Caco-2 (cell line): Measurements from ENCODE around the gene BAIAP3. TPM values are rescaled to one million over a fixed set of nuclear protein-coding genes. Genes with fewer than 3 reads are reported as not detected.

ENCODE experiments used
- BruUV-seq: library from RNA; stranded (reverse); fragments of 400-500 nt; replicated peaks from 2 replicates; lab custom pipeline; 2021; lab: Mats Ljungman, UMichigan
- CTCF ChIA-PET: fragments of 300-600 bp; sonication (Branson Sonifier 250); formaldehyde crosslinking; loops from one replicate; lab custom pipeline; 2022; ENCODE audit warnings: antibody characterized with exemption; lab: Charles Lee
- POLR2A ChIA-PET: fragments of 300-600 bp; sonication (Branson Sonifier 250); formaldehyde crosslinking; loops from one replicate; lab custom pipeline; 2022; ENCODE audit warnings: antibody characterized with exemption; lab: Charles Lee
- DNase-seq, 2 experiments: peaks; one replicate each; pipeline versions ENCODE4 v3.0.0 to v3.0.0-alpha.2; 2020 to 2022
- H3K27me3 ChIP-seq: replicated peaks from 2 replicates; pipeline ENCODE4 v1.6.0; 2011; ENCODE audit warnings: low read length; ENCODE audit not compliant: control insufficient read depth, insufficient read depth
- H3K36me3 ChIP-seq: 2 replicates; pipeline ENCODE4 v1.5.1; 2011; ENCODE audit warnings: low read length; ENCODE audit not compliant: control insufficient read depth, insufficient read depth
- H3K4me1 ChIP-seq: fragments of 250-450 bp; sonication (Bioruptor Pico); 2 replicates; pipeline ENCODE4 v1.5.1; 2020; ENCODE audit warnings: mild to moderate bottlenecking
- H3K4me3 ChIP-seq: 2 replicates; pipeline ENCODE4 v1.5.1; 2011; ENCODE audit warnings: low read depth, mild to moderate bottlenecking, control low read depth, low read length
- H3K9me3 ChIP-seq: fragments of 250-450 bp; sonication (Bioruptor Pico); 2 replicates; pipeline ENCODE4 v1.5.1; 2020; ENCODE audit warnings: mild to moderate bottlenecking, moderate library complexity
- H3K27ac Mint-ChIP-seq: one replicate; pipeline ENCODE4 v1.8.0; 2022; ENCODE audit warnings: mixed read lengths; ENCODE audit not compliant: unreplicated experiment
- H3K27me3 Mint-ChIP-seq: one replicate; pipeline ENCODE4 v1.8.0; 2022; ENCODE audit warnings: mixed read lengths; ENCODE audit not compliant: insufficient read depth, unreplicated experiment
- H3K36me3 Mint-ChIP-seq: one replicate; pipeline ENCODE4 v1.8.0; 2022; ENCODE audit warnings: mild to moderate bottlenecking, mixed read lengths; ENCODE audit not compliant: insufficient read depth, unreplicated experiment
- H3K4me1 Mint-ChIP-seq: one replicate; pipeline ENCODE4 v1.8.0; 2022; ENCODE audit warnings: low read depth, mixed read lengths; ENCODE audit not compliant: unreplicated experiment
- H3K4me3 Mint-ChIP-seq: one replicate; pipeline ENCODE4 v1.8.0; 2022; ENCODE audit warnings: mild to moderate bottlenecking, moderate library complexity, mixed read lengths; ENCODE audit not compliant: unreplicated experiment
- H3K9me3 Mint-ChIP-seq: one replicate; pipeline ENCODE4 v1.8.0; 2022; ENCODE audit warnings: mixed read lengths; ENCODE audit not compliant: unreplicated experiment
- CTCF ChIP-seq, 2 experiments: fragments of 200-600 bp in 1 of 2; IDR thresholded peaks; 1 replicate in 1 of 2; 2 replicates in 1 of 2; pipeline versions ENCODE4 v1.5.1 to v1.8.0; 2011 to 2022; ENCODE audit warnings: antibody characterized with exemption in 1 of 2, control low read depth in 1 of 2, inconsistent platforms in 1 of 2, low read depth in 1 of 2, low read length in 1 of 2, mild to moderate bottlenecking in 1 of 2, moderate library complexity in 1 of 2; ENCODE audit not compliant: insufficient read depth in 1 of 2, severe bottlenecking in 1 of 2, unreplicated experiment in 1 of 2
- intact Hi-C: fragments of 100-400 bp; cut with micrococcal nuclease; formaldehyde crosslinking; loops from one replicate; pipeline ENCODE4 v1.10.0; 2022; ENCODE audit not compliant: unreplicated experiment
- total RNA-seq: library from RNA; stranded (reverse); gene quantifications from 2 replicates; pipeline ENCODE4 v1.2.3, GENCODE V29; 2022

BAIAP3 gene
- total RNA-seq, 1 experiment from 2014 or later: 5.0 TPM

GRCh38 chr16:1325673-1326371 is 7.6 kb upstream of the BAIAP3 start:
- CTCF ChIA-PET: no interaction called here
- Mint-ChIP-seq H3K27me3 (no peaks in the 10 kb centered on the region), H3K4me3 (no peak overlapping the region), H3K36me3 (peaks cover 18% of the 10 kb centered on the region), H3K4me1 (no peaks in the 10 kb centered on the region), H3K27ac (no peak overlapping the region), H3K9me3 (no peaks in the 10 kb centered on the region)
- POLR2A ChIA-PET: no interaction called here
- no peaks in the 10 kb centered on the region for H3K27me3 ChIP-seq
- no peak for DNase-seq
- intact Hi-C loops: no loop called here
- no peak for TF ChIP-seq CTCF (IDR thresholded peaks at IDR 0.05; ENCODE audit: insufficient read depth in 1 of 2, low read depth in 1 of 2, low read length in 1 of 2, severe bottlenecking in 1 of 2, unreplicated experiment in 1 of 2)
- no TSS peak for BruUV-seq
- no peaks in the 10 kb centered on the region for H3K9me3 ChIP-seq
- H3K4me3 ChIP-seq: no peak overlapping the region
- no peaks in the 10 kb centered on the region for H3K4me1 ChIP-seq
- H3K36me3 ChIP-seq: peaks cover 2% of the 10 kb centered on the region

DNA sequence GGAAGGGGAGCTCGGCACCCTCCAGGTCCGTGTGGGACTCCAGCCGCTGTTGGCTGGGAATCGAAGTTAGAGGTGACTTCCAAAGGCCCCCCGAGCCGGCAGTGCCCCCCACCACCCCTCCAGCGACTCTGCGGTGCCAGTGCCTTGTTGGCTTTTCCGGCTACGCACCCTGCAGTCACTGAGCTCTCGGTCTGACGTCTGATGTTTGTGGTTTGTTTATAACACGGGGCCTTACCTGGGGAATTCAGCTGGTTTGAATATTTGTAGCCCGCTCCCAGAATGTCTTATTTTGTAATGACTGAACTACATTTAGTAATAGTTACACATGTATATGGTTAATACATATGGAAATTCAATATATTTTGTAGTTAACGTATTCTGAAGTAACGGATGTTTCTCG is 7.1 kb upstream of the BAIAP3 start:
- Histone ChIP-seq H3K36me3 (peaks cover 2% of the 10 kb centered on the region; the same call in 1 of the 2 replicates), H3K4me1 (no peaks in the 10 kb centered on the region), H3K4me3 (no peak overlapping the region), H3K9me3 (no peaks in the 10 kb centered on the region), H3K27me3 (no peaks in the 10 kb centered on the region)
- CTCF ChIA-PET: no interaction called here
- Mint-ChIP-seq H3K27me3 (no peaks in the 10 kb centered on the region), H3K4me3 (no peak overlapping the region), H3K4me1 (no peaks in the 10 kb centered on the region), H3K9me3 (no peaks in the 10 kb centered on the region), H3K36me3 (peaks cover 18% of the 10 kb centered on the region), H3K27ac (no peak overlapping the region)
- POLR2A ChIA-PET: no interaction called here
- intact Hi-C loops: no loop called here
- BruUV-seq: no TSS peak
- no peak for DNase-seq
- TF ChIP-seq CTCF (IDR thresholded peaks at IDR 0.05; ENCODE audit: insufficient read depth in 1 of 2, low read depth in 1 of 2, low read length in 1 of 2, severe bottlenecking in 1 of 2, unreplicated experiment in 1 of 2): no peak

DNA sequence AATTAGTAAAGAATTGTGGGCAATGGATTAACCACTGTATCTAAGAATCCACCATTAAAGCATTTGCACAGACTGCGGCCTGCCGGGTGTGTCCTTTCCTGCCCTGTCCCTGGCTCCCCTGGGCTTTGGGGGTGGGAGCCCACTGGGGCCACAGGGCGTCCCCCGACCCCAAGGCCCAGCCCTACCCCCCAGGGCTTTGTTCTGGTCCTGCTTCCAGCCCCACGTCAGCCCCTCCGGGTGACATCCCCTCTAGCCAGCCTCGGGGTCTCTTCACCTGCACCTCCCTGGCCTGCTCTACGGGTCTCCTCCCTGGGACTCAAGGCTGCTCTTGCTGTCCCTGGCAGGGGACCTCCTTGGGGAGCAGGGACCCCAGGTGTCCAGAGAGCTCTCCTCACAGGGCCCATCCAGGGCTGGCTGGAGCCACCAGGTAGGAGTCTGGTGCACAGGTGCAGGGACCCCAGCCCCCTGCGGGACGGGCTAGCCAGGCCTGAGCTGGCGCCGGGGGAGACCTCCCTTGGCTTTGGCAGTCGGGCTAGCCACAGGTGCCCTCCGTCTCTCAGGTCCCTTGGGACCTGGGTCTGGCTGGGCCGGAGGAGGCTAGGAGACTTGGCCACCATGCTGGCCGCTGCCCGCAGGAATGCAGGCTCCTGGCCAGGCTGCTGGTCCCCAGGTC is 6.4 kb upstream of the BAIAP3 start:
- no peak for TF ChIP-seq CTCF (IDR thresholded peaks at IDR 0.05; ENCODE audit: insufficient read depth in 1 of 2, low read depth in 1 of 2, low read length in 1 of 2, severe bottlenecking in 1 of 2, unreplicated experiment in 1 of 2)
- CTCF ChIA-PET: interaction anchor here (0.5 to 0.6 kb wide), 2 partner anchors 29 to 501 kb away, joined by 3 to 5 read pairs; no protein-coding TSS in a partner anchor
- Histone ChIP-seq H3K4me1 (no peaks in the 10 kb centered on the region), H3K27me3 (no peaks in the 10 kb centered on the region), H3K9me3 (no peaks in the 10 kb centered on the region), H3K36me3 (no peaks in the 10 kb centered on the region; the same call in 1 of the 2 replicates), H3K4me3 (no peak overlapping the region)
- Mint-ChIP-seq H3K9me3 (no peaks in the 10 kb centered on the region), H3K4me3 (no peak overlapping the region), H3K27ac (no peak overlapping the region), H3K4me1 (no peaks in the 10 kb centered on the region), H3K36me3 (peaks cover 18% of the 10 kb centered on the region), H3K27me3 (no peaks in the 10 kb centered on the region)
- no TSS peak for BruUV-seq
- POLR2A ChIA-PET: no interaction called here
- intact Hi-C loops: no loop called here
- DNase-seq: no peak
